Cerebellar cortex (tissue), 1 donor: ENCODE measurements around the gene DENND4A.
"Not testable (repeated sequence)": the region's sequence is repeated elsewhere in the genome, so short reads cannot be mapped to it uniquely, and the experiment has no call there.

Experiments used
- DNase-seq: peaks from one replicate; pipeline ENCODE4 v3.0.0-alpha.2; 2015; ENCODE audit warnings: low spot score

Gene DENND4A

GRCh38 chr15:65789105-65789504 is 3.0 kb downstream of the DENND4A start:
- no peak for DNase-seq

GRCh38 chr15:65787260-65787659 is 4.8 kb downstream of the DENND4A start:
- DNase-seq: no peak

GRCh38 chr15:65785151-65785550 is 6.9 kb downstream of the DENND4A start:
- no peak for DNase-seq

GRCh38 chr15:65783872-65784271 is 8.2 kb downstream of the DENND4A start:
- no peak for DNase-seq

- no peak for DNase-seq
These were observed 10.0 kb downstream of the DENND4A start for GRCh38 chr15:65782096-65782495.

- DNase-seq: not testable (repeated sequence)
These were observed 13.4 kb downstream of the DENND4A start for GRCh38 chr15:65778701-65779100.

GRCh38 chr15:65778269-65778668 is 13.8 kb downstream of the DENND4A start:
- DNase-seq: no peak

- no peak for DNase-seq
These were observed 14.2 kb downstream of the DENND4A start for GRCh38 chr15:65777843-65778242.

- DNase-seq: no peak
These were observed 15.0 kb downstream of the DENND4A start for GRCh38 chr15:65777053-65777452.

- no peak for DNase-seq
These were observed 18.5 kb downstream of the DENND4A start for GRCh38 chr15:65773386-65774111.

GRCh38 chr15:65772930-65773329 is 19.2 kb downstream of the DENND4A start:
- DNase-seq: no peak

- DNase-seq: no peak
These were observed 20.2 kb downstream of the DENND4A start for GRCh38 chr15:65771870-65772269.

- no peak for DNase-seq
These were observed 22.6 kb downstream of the DENND4A start for GRCh38 chr15:65769482-65769881.

GRCh38 chr15:65767895-65768294 is 24.2 kb downstream of the DENND4A start:
- DNase-seq: no peak

- DNase-seq: no peak
These were observed 24.9 kb downstream of the DENND4A start for GRCh38 chr15:65767264-65767595.

GRCh38 chr15:65766422-65767263 is 25.4 kb downstream of the DENND4A start:
- DNase-seq: no peak

- no peak for DNase-seq
These were observed 27.0 kb downstream of the DENND4A start for GRCh38 chr15:65765106-65765505.

- DNase-seq: no peak
These were observed 28.9 kb downstream of the DENND4A start for GRCh38 chr15:65762914-65763787.

GRCh38 chr15:65762399-65762798 is 29.7 kb downstream of the DENND4A start:
- no peak for DNase-seq

- DNase-seq: no peak
These were observed 30.7 kb downstream of the DENND4A start for GRCh38 chr15:65761210-65761926.

- no peak for DNase-seq
These were observed 32.7 kb downstream of the DENND4A start for GRCh38 chr15:65759441-65759840.

- DNase-seq: no peak
These were observed 33.9 kb downstream of the DENND4A start for GRCh38 chr15:65758242-65758641.
